Measurements from ENCODE around the gene HINT3. TPM values are rescaled to one million over a fixed set of nuclear protein-coding genes. Genes with fewer than 3 reads are reported as not detected.

Gene HINT3
- total and polyA plus RNA-seq, 4 donors: 5.6 to 17.4 (median 10.6) TPM

GRCh38 chr6:125951323-125951722 is 5.2 kb upstream of the HINT3 start:
- H3K36me3 ChIP-seq (ENCODE audit: control insufficient read depth in 4 of 4, insufficient read depth in 3 of 4, low read depth in 1 of 4, low read length in 3 of 4): no peaks in the 10 kb centered on the region
- H3K4me1 ChIP-seq (ENCODE audit: control insufficient read depth in 4 of 4, insufficient read depth in 4 of 4, low read length in 3 of 4): peaks cover 2 to 4% (median 3%) of the 10 kb centered on the region in 4 donors
- DNase-seq (ENCODE audit: low spot score): no peak
- no peak overlapping the region for H3K4me3 ChIP-seq (ENCODE audit: low read depth in 1 of 3, low read length in 3 of 3)
- H3K9ac ChIP-seq (ENCODE audit: low read depth in 1 of 2, low read length in 2 of 2): no peak overlapping the region
- no peaks in the 10 kb centered on the region for H3K9me3 ChIP-seq (ENCODE audit: control insufficient read depth in 4 of 4, low read length in 3 of 4)
- TF ChIP-seq RAD21 (IDR thresholded peaks at IDR 0.05) (no peak), HNF4G (IDR thresholded peaks at IDR 0.05) (no peak), YY1 (IDR thresholded peaks at IDR 0.05) (no peak), MAX (IDR thresholded peaks at IDR 0.05) (no peak), EGR1 (IDR thresholded peaks at IDR 0.05; ENCODE audit: low read depth in 2 of 2) (no peak), TAF1 (conservative IDR thresholded peaks at IDR 0.05) (no peak), ZBTB33 (IDR thresholded peaks at IDR 0.05) (no peak), FOXA1 (IDR thresholded peaks at IDR 0.05) (no peak), NR2F2 (IDR thresholded peaks at IDR 0.05) (no peak), FOXA2 (IDR thresholded peaks at IDR 0.05) (no peak), ATF3 (IDR thresholded peaks at IDR 0.05) (no peak), SP1 (IDR thresholded peaks at IDR 0.05) (no peak)
- no peaks in the 10 kb centered on the region for H3K27me3 ChIP-seq (ENCODE audit: control insufficient read depth in 4 of 4, insufficient read depth in 4 of 4, low read length in 3 of 4)
- 92% methylated on average over 1 of the region's 1 CpG for WGBS
- H3K27ac ChIP-seq (ENCODE audit: low read depth in 1 of 2, low read length in 2 of 2): no peak overlapping the region

GRCh38 chr6:125952764-125953501 is 3.6 kb upstream of the HINT3 start:
- TF ChIP-seq REST (IDR thresholded peaks at IDR 0.05) (no peak), CTCF (IDR thresholded peaks at IDR 0.05; ENCODE audit: low read depth, low read length, missing input control) (peak; percentile 29), FOXA2 (IDR thresholded peaks at IDR 0.05) (no peak), HNF4A (conservative IDR thresholded peaks at IDR 0.05) (no peak), GABPA (IDR thresholded peaks at IDR 0.05 in 1 of 2, conservative IDR thresholded peaks at IDR 0.05 in 1 of 2) (no peak), MAX (IDR thresholded peaks at IDR 0.05) (no peak), FOXA1 (IDR thresholded peaks at IDR 0.05) (no peak), RAD21 (IDR thresholded peaks at IDR 0.05) (peak in 1 of 2 donors; percentile 66), JUND (IDR thresholded peaks at IDR 0.05) (no peak), EGR1 (IDR thresholded peaks at IDR 0.05; ENCODE audit: low read depth in 2 of 2) (no peak), SP1 (IDR thresholded peaks at IDR 0.05) (no peak), ZBTB33 (IDR thresholded peaks at IDR 0.05) (no peak), ATF3 (IDR thresholded peaks at IDR 0.05) (no peak), YY1 (IDR thresholded peaks at IDR 0.05) (no peak)
- no peak for DNase-seq (ENCODE audit: low spot score)
- Histone ChIP-seq H3K9ac (ENCODE audit: low read depth in 1 of 2, low read length in 2 of 2) (no peak overlapping the region), H3K36me3 (ENCODE audit: control insufficient read depth in 4 of 4, insufficient read depth in 3 of 4, low read depth in 1 of 4, low read length in 3 of 4) (no peaks in the 10 kb centered on the region), H3K9me3 (ENCODE audit: control insufficient read depth in 4 of 4, low read length in 3 of 4) (no peaks in the 10 kb centered on the region), H3K27me3 (ENCODE audit: control insufficient read depth in 4 of 4, insufficient read depth in 4 of 4, low read length in 3 of 4) (no peaks in the 10 kb centered on the region), H3K27ac (ENCODE audit: low read depth in 1 of 2, low read length in 2 of 2) (no peak overlapping the region), H3K4me3 (ENCODE audit: low read depth in 1 of 3, low read length in 3 of 3) (no peak overlapping the region), H3K4me1 (ENCODE audit: control insufficient read depth in 4 of 4, insufficient read depth in 4 of 4, low read length in 3 of 4) (peaks cover 0 to 9% (median 5%) of the 10 kb centered on the region in 4 donors)
- WGBS: 91% methylated on average over 7 of the region's 7 CpGs
